K562 treated with DMSO at 1 percent for 24 hours (cell line): Measurements from ENCODE around the gene CYBC1. TPM values are rescaled to one million over a fixed set of nuclear protein-coding genes. Genes with fewer than 3 reads are reported as not detected.

Experiments
- total RNA-seq: library from RNA; unstranded; fragments of 300-600 nt; gene quantifications from 2 replicates; pipeline ENCODE4 v1.2.3, GENCODE V29; 2022; ENCODE audit warnings: low read depth; ENCODE audit not compliant: insufficient read depth

CYBC1 gene
- total RNA-seq, result 92.7 and 102 TPM in 2 replicates

DNA sequence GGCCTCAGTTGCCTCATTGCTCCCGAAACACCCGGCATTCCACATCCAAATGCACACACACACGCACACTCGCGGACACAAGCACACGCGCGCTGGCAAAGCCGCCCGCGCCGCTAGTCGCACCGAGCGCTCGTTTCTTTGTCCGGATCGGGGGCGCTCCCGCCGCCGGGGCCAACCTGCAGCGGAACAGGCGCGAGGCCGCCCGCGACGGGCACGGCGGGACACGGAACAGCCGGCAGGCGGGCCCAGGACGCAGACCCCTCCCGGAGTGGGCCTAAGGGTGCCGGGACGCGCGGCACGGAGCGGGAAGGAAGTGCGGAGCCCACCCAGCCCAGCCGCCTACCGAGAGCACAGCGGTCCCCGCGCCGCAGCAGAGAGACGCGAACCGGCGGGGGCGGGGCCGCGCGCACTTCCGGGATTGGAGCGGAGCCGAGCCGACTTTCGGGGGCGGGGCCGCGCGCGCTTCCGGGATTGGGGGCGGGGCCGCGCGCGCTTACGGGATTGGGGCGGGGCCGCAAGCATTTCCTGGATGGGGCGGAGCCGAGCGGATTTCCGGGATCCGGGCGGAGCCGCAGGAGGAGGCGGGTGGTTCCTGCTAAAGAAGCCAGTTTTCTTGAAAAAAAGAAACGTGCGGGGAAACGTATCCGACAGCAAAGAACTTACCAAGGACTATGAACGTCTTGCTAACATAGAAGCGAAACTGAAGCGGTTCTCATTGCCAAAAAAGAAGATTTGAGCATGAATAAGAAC lies at the start of gene CYBC1:
CYBC1 (minus strand) TSS at position 396 of the 750 bp plus-strand sequence. CDS start 1,498 bp downstream, outside the sequence.

DNA sequence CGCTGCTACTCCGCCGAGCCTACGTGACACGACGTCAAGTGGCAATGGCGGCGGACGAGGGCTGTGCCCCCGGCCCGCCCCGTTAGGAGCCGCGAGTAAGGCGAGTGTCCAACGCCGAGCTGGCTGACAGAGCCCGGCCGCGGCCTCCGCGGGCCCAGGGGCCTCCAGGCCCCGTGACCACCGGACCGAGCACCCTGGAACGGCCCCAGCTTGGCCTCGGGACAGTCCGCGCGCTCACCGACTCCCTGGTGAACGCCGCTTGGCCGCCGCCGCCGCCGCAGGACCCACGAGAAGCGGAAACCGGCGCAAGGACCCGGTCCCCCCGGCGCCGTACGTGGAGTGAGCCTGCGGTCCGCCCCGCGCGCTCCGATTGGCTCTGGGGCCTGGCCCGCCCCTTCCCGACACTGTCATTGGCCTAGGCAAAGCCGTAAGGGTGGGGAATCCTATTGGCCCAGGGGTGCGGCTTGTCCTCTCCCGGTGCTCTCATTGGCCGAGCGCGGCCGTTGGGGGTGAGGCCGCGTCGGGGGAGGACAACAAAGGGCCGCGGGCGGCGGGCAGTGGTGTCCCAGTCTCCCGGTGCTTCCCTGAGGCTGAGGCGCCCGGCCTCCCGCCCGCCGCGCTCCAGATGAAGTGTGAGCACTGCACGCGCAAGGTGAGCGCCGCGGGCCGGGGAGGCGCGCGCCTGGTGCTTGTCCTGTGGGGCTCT lies 7.8 kb upstream of the CYBC1 start, which contains the start of gene NARF:
NARF (plus strand) TSS at position 563 of the 706 bp plus-strand sequence; CDS start at position 626, 63 bp downstream.

DNA sequence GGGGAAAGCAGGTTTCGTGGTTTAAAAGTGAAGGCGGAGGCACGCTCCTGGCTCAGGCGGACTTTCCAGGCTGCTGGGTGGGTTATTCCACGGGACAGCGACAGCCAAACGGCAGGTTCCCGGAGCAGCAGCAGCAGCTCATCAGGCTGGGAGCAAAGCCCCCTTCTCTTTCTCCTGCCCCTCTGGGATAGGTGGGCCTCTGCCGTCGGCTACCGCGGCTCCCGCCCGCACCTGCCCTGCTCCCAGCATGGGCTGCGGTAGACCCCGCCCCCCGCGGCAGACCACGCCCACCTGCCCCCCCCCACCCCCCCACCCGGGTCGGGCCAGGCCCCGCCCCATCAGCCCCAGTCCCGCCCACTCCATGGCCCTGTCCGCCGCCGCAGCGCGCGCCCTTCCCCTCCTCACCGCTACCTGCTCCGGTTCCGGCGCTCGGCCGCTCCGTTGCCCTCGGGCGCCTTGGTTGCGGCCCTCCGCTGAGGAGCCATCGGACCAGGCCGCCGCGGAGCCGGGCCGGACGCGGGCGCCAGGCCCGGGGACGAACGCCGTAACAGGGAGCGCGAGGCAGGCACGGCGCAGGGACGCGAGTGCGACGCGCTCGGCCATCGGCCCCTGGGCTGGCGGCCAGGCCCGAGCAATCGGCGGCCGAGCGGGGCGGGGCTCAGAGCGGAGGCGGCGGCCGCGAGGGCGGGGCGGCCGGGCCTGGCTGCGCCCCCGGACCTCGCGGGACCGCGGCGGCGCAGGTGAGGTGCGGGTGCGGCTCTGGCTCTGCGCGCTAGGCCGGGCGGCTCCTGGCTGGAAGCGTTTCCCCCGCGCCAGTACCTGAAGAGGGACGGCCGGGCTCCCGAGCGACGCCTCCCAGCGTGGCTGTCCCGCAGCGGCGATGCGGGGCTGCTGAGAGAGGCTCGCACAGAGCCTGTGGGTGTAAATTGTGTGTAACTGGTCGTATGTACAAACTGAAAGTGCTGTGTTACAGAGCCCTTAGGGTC lies 32.3 kb downstream of the CYBC1 start, which contains the start of the genes HEXD and OGFOD3:
HEXD (plus strand) TSS at position 347 of the 986 bp plus-strand sequence. CDS start 1,453 bp downstream, outside the sequence.
OGFOD3 (minus strand) TSS at position 586 of the 986 bp plus-strand sequence; CDS start at position 485, 101 bp downstream.

Other genes starting within 250 kb of the CYBC1 start
- 13.4 and 16.2 TPM in 2 replicates for gene CCDC57, start 237.9 kb downstream of the CYBC1 start, total RNA-seq
- 3.5 and 5.1 TPM in 2 replicates for gene SLC16A3, start 221.7 kb downstream of the CYBC1 start, total RNA-seq
- 165 and 173 TPM in 2 replicates for gene CSNK1D, start 177.1 kb downstream of the CYBC1 start, total RNA-seq
- not detected in 2 replicates for gene CD7, start 133.1 kb downstream of the CYBC1 start, total RNA-seq
- not detected in 2 replicates for gene SECTM1, start 117.0 kb downstream of the CYBC1 start, total RNA-seq
- 2.7 and 3.2 TPM in 2 replicates for gene TEX19, start 91.5 kb downstream of the CYBC1 start, total RNA-seq
- gene UTS2R, start 79.0 kb downstream of the CYBC1 start, total RNA-seq, result 0.22 TPM in 1 of 2 replicates, not detected in the other
- 33.6 and 44.4 TPM in 2 replicates for gene HEXD, start 32.4 kb downstream of the CYBC1 start, total RNA-seq
- 32.0 and 33.3 TPM in 2 replicates for gene OGFOD3, start 32.2 kb downstream of the CYBC1 start, total RNA-seq
- gene NARF, start 8.0 kb upstream of the CYBC1 start, total RNA-seq, result 354 and 357 TPM in 2 replicates
- gene FOXK2, start 69.0 kb upstream of the CYBC1 start, total RNA-seq, result 48.2 and 54.4 TPM in 2 replicates
- 34.3 and 36.9 TPM in 2 replicates for gene WDR45B, start 197.7 kb upstream of the CYBC1 start, total RNA-seq
- gene RAB40B, start 247.9 kb upstream of the CYBC1 start, total RNA-seq, result 3.7 and 6.7 TPM in 2 replicates